SKM-1 (cell line): ENCODE data around the gene IFI6.

Experiments
- DNase-seq: peaks from one replicate; lab custom pipeline; 2025; ENCODE audit not compliant: unreplicated experiment; lab: John Stamatoyannopoulos, UW

Gene IFI6

DNA sequence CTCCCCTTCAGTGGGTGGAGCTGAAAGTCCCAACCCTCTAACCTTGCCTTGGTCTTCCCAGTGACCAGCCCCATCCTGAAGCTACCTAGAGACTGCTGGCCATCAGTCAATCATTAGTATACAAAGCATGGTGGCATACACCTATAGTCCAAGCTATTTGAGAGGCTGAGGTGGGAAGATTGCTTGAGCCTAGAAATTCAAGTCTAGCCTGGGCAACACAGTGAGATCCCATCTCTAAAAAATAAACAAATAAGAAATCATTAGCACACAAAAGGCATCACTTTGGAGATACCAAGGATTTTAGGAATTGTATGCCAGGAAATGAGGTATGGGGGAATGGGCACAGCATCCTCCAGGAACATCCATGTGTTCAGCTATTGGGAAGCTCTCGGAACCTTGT, 4.4 kb upstream of the IFI6 start:
- DNase-seq = no peak

DNA sequence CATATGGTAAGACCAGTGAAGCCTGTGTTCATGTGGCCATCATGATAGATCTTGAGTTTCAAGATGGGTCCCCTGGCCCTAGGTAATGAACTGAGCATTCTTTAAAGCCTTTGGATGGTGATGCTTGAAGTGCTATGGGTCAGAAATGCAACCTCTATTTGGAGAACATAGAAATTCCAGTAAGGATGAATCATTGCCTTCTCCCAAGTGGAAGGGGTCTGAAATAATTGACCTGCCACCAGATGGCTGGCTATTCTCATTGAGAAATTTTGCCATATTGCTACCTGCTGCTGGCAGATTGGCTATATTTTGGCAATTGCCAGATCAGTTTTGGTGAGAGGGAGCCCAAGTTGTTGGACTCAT, 739 bp upstream of the IFI6 start:
- DNase-seq = no peak

DNA sequence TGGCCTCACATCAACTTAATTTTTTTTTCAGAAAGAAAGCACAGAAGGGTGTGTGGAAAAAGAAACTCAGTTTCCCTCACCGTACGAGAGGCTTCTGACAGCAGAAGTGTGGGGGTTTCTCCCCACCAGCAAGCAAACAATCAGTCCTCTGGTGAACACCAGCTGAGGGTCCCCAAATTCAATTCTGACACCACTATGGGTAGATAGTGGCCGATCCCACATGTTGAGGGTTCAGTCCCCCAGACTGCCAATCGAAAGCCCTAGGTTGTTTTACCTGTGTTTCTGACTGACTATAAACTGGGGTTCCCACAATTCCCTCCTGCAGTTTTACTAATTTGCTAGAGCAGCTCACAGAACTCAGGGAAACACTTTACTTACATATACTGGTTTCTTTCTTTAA, 2.1 kb downstream of the IFI6 start:
- no peak for DNase-seq

DNA sequence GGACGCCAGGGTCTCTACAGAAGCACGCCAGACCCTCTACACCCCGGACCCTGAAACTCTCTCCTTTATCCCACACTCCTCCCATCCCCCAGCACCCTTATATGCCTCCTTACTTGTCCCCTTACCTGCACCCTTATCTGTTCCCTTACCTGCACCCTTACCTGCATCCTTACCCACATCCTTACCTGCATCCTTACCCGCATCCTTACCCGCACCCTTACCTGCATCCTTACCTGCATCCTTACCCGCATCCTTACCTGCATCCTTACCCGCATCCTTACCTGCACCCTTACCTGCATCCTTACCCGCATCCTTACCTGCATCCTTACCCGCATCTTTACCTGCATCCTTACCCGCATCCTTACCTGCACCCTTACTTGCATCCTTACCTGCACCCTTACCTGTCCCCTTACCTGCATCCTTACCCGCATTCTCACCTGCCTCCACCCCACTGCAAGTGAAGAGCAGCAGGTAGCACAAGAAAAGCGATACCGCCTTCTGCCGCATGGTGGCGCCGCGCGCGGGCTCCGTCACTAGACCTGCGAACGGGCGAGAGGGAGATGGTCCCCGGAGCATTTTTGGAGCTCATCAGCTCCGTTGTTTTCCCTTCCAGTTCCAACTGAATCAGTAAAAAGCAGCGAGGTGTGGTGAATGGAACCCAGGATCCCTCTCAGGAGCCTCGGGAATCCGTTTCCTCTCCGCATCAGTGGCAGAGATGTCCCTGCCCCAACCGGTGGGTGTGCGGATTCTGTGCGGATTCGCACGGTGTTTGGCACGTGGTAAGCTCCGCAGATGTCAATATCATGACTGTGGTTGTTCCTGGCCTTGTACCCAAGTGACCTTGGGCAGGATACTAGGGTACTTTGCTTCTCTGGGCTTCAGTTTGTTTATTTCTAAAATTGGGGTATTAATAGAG, 2.9 kb downstream of the IFI6 start:
- peak; percentile 31 for DNase-seq

DNA sequence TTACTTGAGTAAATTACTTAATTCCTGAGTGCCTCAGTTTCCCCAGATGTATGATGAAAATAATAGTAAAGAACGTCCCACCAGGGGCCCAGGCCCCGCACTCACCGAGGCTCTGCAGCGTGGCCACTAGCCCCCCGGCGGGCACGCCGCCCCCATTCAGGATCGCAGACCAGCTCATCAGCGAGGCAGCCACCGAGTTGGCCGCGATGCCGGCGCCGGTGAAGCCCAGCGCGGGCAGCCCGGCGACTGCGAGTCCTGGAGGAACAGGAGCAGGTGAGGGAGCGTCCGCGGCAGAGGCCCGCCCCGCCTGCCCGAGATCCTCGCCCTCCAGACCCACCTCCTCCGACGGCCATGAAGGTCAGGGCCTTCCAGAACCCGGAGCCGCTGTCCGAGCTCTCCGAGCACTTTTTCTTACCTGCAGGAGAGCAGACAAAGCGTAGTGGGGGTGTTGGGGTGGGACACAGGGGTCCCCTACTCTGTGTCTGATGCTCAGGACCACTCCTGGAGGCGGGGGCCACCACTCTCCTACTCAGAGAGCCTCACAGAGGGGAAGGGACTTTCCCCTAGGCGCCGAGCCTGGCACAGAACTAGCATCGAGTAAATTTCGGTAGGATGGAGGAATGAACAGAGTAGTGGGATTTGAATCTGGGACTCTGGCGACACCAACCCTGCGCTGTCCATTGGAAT, 3.7 kb downstream of the IFI6 start:
- DNase-seq = no peak

DNA sequence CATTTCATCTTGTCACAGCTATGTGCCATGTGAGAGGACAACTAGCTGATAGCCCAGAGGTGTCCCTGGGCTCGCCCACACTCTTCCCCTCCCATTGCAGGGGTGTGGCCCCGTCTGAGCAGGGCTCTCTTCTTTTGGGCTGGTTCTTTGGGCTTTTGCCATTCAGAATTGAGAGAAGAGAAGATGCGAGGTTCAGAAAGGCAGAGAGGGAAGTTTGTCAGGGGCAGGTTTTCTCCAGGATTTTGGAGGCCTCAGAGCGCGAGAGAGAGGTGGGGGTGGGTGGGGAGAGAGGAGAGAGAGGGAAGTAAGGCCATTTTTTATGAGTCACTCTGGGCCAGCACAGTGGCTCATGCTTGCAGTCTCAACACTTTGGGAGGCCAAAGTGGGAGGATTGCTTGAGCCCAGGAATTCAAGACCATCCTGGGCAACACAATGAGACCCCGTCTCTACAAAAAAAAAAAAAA, 5.2 kb downstream of the IFI6 start:
- DNase-seq = no peak

DNA sequence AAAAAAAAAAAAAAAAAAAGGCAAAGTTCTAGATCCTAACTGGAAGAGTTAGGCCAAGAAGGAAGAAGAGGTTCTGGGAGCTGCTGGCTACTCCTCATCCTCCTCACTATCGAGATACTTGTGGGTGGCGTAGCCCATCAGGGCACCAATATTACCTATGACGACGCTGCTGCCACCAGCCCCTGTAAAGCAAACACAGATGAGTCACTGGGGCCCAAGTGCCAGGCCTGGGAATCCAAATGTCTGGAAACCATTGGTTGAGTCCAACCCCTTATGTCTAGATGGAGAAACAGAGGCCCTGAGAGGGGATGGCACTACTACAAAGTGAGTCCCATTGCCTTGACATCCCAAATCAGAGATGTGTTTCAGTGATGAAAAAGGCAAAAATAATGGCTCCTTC, 5.7 kb downstream of the IFI6 start:
- DNase-seq = no peak

DNA sequence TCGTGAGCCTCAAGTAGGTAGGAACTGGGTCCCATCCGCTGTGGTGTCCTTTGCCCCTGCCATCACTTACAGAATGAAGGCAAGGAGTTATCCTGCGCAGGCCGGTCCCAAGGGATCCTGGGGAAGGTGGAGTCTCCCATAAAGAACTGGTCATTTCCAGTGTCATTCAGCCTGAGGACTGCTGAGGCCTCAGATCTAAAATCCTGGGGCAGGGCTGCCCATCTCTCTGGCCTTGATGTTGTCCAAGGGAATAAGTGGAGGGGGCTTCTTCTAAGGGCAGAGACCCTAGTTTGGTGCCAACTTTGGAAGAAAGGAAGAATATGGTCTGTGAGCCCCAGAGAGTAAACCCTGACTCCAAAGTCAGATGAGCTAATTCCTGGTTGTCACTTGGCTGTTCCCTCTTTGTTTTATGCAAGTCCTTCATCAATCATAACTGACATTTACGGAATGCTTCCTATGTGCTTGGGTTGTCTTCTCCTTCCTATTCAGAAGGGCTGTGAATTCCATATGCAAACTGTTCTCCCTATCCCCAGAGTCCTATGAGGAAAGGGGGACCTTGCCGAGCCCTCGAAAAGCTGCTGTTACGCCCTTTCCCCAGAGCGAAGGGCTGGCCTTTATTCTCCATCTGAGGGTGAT, 6.9 kb downstream of the IFI6 start:
- DNase-seq = no peak

DNA sequence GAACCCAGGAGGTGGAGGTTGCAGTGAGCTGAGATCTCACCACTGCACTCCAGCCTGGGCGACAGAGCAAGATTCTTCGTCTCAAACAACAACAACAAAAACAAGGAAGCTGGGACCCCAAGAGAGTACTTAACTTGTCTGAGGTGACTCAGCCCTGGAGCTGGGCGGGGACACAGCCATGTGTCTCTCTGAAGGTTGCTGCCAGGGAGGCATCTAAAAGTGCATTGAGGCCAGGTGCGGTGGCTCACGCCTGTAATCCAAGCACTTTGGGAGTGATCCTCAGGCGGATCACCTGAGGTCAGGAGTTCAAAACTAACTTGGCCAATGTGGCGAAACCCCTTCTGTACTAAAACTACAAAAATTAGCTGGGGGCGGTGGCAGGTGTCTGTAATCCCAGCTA, 7.7 kb downstream of the IFI6 start:
- DNase-seq = no peak

DNA sequence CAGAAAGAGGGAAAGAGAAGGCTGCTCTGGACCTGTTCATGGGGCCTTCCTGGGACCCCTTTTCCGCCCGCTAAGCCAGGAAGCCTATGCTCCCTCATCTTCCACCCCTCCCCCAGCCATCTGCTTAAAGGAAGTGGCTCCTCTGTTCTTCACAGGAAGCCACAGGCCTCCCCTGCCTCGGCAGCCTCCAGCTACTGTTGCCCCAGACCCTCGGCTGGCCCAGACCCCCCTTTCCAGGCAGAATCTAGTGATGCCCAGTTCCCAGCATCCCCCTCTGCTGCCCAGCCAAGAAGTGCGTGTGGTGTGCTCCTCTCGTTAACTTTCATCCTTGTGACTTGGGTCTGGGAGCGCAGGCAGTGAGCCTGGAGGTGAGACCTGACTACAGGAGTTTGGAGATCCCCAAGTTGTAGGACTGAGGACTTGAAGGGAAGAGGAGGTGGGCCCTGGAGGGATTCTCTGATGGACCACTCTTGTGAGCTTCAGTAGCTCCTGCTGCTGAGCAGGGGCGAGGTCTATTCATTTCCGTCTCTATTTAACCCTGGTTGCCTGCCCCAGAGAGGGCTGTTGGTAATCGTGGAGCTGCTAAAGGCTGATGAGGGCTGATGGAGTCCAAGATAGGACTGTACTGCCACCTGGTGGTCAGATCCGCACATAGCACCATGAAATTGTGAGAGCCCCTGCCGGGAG, 9.1 kb downstream of the IFI6 start:
- peak; percentile 78 for DNase-seq

DNA sequence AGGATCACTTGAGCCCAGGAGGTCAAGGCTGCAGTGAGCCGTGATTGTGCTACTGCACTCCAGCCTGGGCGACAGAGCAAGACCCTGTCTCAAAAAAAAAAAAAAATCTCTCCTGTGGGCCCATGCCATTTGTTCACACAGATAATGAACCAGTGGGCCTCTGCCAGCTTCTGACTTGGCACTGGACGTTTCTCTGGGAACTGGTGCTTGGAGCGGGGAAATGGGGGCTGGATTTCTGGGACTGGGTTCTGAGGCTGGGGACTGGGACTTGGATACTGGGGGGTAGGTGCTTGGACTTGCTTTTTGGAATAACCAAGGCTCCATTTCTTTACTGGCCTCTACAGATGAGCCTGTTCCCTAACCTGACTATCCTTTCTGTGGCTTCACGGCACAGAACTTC, 9.7 kb downstream of the IFI6 start:
- DNase-seq = no peak

DNA sequence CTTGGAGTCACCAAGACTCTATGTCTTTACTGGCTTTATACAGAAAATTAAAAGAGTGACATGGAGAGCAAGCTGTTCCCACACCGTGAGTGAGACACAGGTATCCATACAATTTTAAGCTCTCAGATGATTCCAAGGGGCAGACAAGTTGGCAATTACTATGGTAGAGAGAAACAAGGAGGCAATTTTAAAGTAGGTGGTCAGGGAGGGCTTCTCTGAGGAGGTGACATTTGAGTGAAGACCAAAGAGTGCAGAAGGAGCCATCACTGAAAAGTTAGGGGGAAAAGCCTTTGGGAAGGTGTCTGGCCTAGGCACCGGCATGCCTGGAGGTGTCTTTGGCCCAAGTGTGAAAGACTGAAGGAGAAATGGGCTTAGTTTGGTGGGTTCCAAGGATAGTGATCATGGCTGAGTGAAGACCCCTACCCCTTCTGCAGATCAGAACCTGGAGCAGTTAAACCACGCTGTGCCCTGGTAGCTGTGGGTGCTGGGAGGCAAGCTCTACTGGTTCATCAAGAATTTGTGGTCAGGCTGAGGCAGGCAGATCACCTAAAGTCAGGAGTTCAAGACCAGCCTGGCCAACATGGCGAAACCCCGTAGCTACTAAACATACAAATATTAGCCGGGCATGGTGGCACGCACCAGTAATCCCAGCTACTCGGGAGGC, 10.4 kb downstream of the IFI6 start:
- DNase-seq = no peak

DNA sequence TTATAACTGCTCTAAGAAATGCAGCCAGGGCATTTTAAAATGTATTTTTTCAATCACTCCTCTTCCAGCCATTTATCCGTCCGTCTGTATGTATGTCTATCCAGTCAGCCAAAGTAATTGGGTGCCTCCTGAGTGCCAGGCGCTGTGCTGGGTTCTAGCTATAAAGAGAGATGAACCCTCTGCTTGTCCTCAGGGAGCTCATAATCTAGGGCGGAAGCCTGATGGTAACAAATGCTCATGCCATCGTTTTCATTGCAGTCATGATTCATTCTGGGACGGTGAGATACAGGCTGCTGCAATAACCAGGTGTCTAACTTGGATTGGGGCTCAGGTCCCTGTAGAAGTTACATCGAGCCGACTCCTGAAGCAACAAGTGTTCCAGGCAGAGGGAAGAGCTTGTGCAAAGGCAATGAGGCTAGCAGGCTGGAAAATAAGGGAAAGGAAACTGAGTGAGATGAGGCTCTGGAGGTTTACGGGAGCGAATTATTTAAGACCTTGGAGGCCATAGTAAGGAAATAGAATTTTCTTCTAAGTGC, 11.6 kb downstream of the IFI6 start:
- no peak for DNase-seq

DNA sequence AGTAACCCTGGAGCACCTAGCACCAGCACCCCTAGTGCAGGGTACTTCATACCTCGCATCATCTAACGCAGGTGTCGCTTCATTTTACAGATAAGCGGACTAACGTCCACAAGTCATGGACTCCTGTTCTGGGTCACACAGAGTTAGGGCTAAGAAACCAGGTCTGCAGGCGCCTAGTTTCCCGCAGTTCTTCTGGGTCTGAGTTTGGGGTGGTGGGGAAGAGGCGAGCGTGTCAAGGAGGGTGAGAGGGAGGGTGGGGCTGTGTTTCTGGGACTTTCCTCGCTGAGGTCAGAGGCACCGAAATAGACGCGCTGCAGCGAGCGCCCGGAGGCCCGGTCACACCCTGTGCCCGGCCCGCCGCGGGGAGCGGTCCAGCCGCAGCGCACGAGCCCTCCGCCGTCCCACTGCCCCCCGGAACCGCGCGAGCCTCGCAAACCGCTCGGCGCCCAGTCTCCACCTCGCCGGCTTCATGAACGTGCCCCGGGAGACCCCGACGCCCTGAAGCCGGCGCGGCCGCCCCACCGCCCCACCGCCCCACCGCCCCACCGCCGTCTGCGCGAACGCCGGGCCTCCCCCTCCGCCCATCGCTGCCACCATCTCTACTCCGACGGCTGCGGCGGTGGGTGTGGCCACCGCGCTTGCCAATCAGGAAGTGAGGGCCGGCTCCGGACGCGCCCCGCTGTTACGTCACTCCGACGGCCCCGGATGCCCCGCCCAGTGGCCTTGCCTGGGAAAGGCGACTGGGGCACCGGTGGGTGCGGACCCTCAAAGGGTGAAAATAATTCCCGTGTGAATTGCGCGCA, 12.3 kb downstream of the IFI6 start:
- DNase-seq = peak; percentile 52

DNA sequence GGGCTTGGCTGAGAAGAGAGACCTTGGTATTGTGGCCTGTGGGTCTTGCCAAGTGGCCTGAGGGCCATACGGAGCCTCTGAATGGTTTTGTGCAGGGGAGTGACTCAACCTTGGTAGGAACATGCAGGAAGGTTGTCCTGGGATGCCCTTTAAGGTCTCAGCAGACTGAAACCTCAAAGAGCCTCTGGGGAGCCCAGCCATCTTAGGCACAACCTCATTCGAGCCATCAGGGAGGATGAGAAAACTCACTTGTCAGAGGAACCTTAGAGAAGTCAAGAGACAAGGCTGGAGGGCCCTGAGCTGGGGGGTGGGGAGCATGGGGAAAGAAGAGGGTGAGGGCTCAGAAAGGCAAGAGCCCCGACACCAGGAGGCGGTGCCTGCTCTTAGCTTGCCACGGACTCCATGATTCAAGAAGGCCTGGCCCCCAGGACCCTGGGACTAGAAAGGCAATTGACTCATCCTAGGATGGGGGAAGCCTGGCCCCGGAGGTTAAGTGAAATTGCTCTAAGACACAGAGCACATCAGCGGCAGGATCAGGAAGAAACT, 13.0 kb downstream of the IFI6 start:
- DNase-seq = peak; percentile 35

DNA sequence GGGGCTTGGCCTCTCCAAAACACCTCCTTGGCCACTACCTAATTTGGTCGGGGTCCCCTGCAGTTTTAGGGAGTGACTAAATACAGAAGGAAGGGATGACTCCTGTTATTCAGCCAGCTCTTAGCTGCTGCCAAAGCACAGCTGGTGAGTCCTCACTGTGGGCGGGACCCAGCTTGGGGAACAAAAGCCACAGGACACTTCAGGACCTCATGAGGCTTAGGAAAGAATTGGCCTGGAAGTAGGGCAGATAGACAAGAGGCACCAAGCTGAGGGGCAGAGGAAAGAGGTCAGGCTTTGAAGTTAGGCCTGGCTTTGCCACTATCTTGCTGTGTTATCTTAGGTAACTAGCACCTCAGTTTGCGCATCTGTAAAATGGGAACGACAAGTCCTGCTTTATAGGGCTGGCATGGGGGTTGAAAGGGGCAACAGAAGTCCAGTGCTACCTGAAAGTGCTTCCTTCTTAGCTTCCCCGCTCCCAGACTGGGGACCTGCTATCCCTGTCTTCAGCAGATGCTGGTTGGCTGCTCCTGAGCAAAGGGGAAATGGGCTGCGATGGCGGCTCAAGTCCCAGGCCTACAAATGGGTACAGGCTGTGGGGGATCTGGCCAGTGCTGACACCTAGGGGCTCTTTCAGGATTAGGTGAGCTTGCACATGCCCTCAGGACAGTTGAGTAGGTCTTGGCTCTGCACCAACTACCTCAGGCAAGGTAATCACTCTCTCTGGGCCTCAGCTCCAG, 15.7 kb downstream of the IFI6 start:
- no peak for DNase-seq

DNA sequence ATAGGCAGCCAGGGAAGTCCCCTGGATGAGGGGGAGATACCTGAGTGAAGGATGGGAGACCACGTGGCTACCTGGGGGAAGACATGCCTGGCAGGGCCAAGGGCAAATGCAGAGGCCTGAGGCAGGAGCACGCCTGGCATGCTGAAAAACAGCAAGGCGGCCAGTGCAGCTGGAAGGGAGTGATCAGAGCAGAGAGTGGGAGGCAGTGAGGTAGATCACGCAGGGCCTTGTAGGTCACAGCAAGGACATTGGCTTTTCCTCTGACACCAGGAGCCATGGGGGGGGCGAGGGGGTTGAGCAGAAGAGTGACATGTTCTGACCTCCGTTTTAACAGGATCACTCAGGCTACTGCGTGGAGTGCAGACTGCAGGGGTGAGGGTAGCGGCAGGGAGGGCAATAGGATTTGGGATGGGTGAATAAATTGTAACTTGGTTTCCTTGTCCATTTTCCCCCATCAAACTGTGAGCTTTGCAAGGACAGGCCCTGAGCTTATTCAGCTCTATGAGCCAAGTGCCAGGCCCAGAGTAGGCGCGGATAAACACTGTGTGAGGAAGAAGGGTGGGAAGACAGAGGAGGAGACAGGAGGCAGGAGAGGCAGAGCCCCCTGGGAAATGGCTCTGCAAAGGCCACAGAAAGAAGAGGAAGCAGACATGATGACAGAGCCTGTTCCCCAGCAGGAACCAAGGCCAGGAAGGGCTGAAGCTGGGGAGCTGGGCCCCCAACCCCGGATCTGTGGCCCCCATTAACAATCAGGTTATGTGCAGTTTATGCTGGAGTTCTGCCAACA, 16.6 kb downstream of the IFI6 start:
- no peak for DNase-seq
